Measurements from ENCODE around the gene RBM20. TPM values are rescaled to one million over a fixed set of nuclear protein-coding genes. Genes with fewer than 3 reads are reported as not detected.

The RBM20 gene
- polyA plus RNA-seq, 2 of the 4 experiments (the other 2 are of a cell fraction): 1.5 to 1.8 TPM

DNA sequence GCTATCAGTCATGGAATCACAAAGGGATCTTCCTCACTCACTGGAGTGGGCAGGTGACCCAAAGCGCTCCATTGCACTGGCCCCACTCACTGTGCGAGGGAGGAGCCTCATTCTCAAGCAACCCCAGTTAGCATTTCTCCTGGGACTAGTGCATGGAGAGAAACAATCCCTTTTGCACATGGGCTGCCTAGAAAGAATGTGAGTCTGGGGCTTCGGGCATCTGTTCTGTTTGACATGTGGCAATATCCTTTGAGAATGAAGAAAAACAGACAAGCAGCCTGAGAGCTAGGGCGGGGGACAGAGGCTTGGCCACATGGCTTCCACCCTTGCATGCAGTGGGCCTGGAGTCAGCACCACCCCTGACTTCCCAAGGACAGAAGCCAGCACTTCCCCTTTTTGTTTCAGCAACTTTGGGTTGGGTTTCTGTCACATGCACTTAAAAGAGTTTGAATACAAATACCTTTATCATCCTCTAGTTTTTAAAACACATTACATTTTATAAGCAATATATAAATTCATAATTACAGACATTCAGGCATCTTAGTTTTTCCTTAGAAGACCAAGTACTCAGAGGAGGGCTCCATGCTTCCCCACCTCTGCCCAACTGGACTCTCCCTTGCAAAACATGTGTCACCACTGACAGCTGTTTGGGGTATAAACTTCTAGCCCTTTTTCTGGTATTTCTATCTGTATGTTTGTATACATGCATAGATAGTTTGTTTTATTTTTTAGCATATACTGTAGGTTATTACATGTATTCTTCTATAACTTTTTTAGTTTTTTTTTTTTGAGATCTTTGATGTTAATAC, 73.8 kb downstream of the RBM20 start:
- POLR2A ChIA-PET: no interaction called here
- no peak overlapping the region for H3K27ac ChIP-seq

GRCh38 chr10:110721406-110722038, 77.4 kb downstream of the RBM20 start:
- FAIRE-seq: no peak
- H3K4me3 ChIP-seq: no peak overlapping the region
- H3K9me3 ChIP-seq: no peaks in the 10 kb centered on the region
- H3K4me2 ChIP-seq: no peak overlapping the region
- DNase-seq (ENCODE audit: low read depth in 1 of 2, low spot score in 1 of 2): no peak
- 69% methylated on average over 9 of the region's 9 CpGs for WGBS (ENCODE audit: missing lambda C conversion rate)
- ChIA-PET CTCF (no interaction called here), POLR2A (no interaction called here)
- peaks cover 15% of the 10 kb centered on the region; the same call in 2 of the 3 replicates for H3K4me1 ChIP-seq
- H3K27ac ChIP-seq: no peak overlapping the region
- ATAC-seq: no peak
- no peak for TF ChIP-seq HDAC2 (IDR thresholded peaks at IDR 0.05)
- TF ChIP-seq MYC (IDR thresholded peaks at IDR 0.05; ENCODE audit: borderline replicate concordance, low read length): no peak
- no peak for TF ChIP-seq TP53 (CRISPR knock-in tag; IDR thresholded peaks at IDR 0.05)
- no peak for TF ChIP-seq TFCP2L1 (CRISPR knock-in tag; IDR thresholded peaks at IDR 0.05)
- TF ChIP-seq, protein P1, sequence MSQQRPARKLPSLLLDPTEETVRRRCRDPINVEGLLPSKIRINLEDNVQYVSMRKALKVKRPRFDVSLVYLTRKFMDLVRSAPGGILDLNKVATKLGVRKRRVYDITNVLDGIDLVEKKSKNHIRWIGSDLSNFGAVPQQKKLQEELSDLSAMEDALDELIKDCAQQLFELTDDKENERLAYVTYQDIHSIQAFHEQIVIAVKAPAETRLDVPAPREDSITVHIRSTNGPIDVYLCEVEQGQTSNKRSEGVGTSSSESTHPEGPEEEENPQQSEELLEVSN (IDR thresholded peaks at IDR 0.05; ENCODE audit: borderline replicate concordance, low read depth): no peak
- no peak for TF ChIP-seq SMC3 (IDR thresholded peaks at IDR 0.05)
- TF ChIP-seq CBX8 (IDR thresholded peaks at IDR 0.05): no peak
- no peak for TF ChIP-seq HOXB13 (CRISPR knock-in tag; IDR thresholded peaks at IDR 0.05; ENCODE audit: low read depth)
- no peak for TF ChIP-seq POLR2A (IDR thresholded peaks at IDR 0.05; ENCODE audit: low read length)
- no peak for TF ChIP-seq RFX5 (IDR thresholded peaks at IDR 0.05)
- TF ChIP-seq, protein P2, sequence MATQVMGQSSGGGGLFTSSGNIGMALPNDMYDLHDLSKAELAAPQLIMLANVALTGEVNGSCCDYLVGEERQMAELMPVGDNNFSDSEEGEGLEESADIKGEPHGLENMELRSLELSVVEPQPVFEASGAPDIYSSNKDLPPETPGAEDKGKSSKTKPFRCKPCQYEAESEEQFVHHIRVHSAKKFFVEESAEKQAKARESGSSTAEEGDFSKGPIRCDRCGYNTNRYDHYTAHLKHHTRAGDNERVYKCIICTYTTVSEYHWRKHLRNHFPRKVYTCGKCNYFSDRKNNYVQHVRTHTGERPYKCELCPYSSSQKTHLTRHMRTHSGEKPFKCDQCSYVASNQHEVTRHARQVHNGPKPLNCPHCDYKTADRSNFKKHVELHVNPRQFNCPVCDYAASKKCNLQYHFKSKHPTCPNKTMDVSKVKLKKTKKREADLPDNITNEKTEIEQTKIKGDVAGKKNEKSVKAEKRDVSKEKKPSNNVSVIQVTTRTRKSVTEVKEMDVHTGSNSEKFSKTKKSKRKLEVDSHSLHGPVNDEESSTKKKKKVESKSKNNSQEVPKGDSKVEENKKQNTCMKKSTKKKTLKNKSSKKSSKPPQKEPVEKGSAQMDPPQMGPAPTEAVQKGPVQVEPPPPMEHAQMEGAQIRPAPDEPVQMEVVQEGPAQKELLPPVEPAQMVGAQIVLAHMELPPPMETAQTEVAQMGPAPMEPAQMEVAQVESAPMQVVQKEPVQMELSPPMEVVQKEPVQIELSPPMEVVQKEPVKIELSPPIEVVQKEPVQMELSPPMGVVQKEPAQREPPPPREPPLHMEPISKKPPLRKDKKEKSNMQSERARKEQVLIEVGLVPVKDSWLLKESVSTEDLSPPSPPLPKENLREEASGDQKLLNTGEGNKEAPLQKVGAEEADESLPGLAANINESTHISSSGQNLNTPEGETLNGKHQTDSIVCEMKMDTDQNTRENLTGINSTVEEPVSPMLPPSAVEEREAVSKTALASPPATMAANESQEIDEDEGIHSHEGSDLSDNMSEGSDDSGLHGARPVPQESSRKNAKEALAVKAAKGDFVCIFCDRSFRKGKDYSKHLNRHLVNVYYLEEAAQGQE (IDR thresholded peaks at IDR 0.05): no peak
- no peak for TF ChIP-seq KDM5A (IDR thresholded peaks at IDR 0.05)

More for the DNA sequence above, 73.8 kb downstream of the RBM20 start:
- CTCF ChIA-PET: no interaction called here
- H3K9me3 ChIP-seq: no peaks in the 10 kb centered on the region
- no peak overlapping the region for H3K4me3 ChIP-seq
- TF ChIP-seq SREBF2 (IDR thresholded peaks at IDR 0.05): no peak
- TF ChIP-seq, protein P3, sequence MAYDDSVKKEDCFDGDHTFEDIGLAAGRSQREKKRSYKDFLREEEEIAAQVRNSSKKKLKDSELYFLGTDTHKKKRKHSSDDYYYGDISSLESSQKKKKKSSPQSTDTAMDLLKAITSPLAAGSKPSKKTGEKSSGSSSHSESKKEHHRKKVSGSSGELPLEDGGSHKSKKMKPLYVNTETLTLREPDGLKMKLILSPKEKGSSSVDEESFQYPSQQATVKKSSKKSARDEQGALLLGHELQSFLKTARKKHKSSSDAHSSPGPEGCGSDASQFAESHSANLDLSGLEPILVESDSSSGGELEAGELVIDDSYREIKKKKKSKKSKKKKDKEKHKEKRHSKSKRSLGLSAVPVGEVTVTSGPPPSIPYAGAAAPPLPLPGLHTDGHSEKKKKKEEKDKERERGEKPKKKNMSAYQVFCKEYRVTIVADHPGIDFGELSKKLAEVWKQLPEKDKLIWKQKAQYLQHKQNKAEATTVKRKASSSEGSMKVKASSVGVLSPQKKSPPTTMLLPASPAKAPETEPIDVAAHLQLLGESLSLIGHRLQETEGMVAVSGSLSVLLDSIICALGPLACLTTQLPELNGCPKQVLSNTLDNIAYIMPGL (CRISPR knock-in tag; IDR thresholded peaks at IDR 0.05; ENCODE audit: borderline replicate concordance): no peak
- TF ChIP-seq, protein P2 (IDR thresholded peaks at IDR 0.05): no peak
- TF ChIP-seq FOSL2 (IDR thresholded peaks at IDR 0.05): no peak
- TF ChIP-seq FOSL2 (CRISPR knock-in tag; IDR thresholded peaks at IDR 0.05): no peak
- no peak for TF ChIP-seq USF2 (IDR thresholded peaks at IDR 0.05)
- TF ChIP-seq NR3C1 (IDR thresholded peaks at IDR 0.05): no peak
- TF ChIP-seq NFE2L2 (conservative IDR thresholded peaks at IDR 0.05; ENCODE audit: low read length): no peak
- TF ChIP-seq, protein P4, sequence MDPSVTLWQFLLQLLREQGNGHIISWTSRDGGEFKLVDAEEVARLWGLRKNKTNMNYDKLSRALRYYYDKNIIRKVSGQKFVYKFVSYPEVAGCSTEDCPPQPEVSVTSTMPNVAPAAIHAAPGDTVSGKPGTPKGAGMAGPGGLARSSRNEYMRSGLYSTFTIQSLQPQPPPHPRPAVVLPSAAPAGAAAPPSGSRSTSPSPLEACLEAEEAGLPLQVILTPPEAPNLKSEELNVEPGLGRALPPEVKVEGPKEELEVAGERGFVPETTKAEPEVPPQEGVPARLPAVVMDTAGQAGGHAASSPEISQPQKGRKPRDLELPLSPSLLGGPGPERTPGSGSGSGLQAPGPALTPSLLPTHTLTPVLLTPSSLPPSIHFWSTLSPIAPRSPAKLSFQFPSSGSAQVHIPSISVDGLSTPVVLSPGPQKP (IDR thresholded peaks at IDR 0.05; ENCODE audit: low read depth, low read length): no peak
- no peak for TF ChIP-seq HEYL (CRISPR knock-in tag; IDR thresholded peaks at IDR 0.05)
- no peak for TF ChIP-seq CBX2 (IDR thresholded peaks at IDR 0.05; ENCODE audit: borderline replicate concordance, low read depth)
- no peak for TF ChIP-seq MAFK (IDR thresholded peaks at IDR 0.05; ENCODE audit: partially characterized antibody)
- TF ChIP-seq RCOR1 (IDR thresholded peaks at IDR 0.05; ENCODE audit: low read depth, low read length): no peak
- H3K4me2 ChIP-seq: no peak overlapping the region
- FAIRE-seq: no peak
- WGBS (ENCODE audit: missing lambda C conversion rate): 66% methylated on average over 4 of the region's 4 CpGs
- no peak for DNase-seq (ENCODE audit: low read depth in 1 of 2, low spot score in 1 of 2)
- no peak for ATAC-seq
- H3K4me1 ChIP-seq: no peaks in the 10 kb centered on the region

Measured in A549 (cell line).